AG09319 (cell line): ENCODE data around the gene MMP21.

Source experiments
- DNase-seq: peaks from one replicate; pipeline ENCODE4 v3.0.0-alpha.2; 2010; ENCODE audit warnings: low read depth; ENCODE audit errors: extremely low read depth
- TF ChIP-seq, protein P1 (sequence below): IDR thresholded peaks from 2 replicates; pipeline ENCODE4 v1.5.1; 2011; ENCODE audit warnings: low read depth, mild to moderate bottlenecking, inconsistent platforms, low read length, moderate library complexity

MMP21 gene

GRCh38 chr10:125816548-125816947 lies 40.9 kb upstream of the MMP21 start:
- no peak for DNase-seq
- TF ChIP-seq, protein P1, sequence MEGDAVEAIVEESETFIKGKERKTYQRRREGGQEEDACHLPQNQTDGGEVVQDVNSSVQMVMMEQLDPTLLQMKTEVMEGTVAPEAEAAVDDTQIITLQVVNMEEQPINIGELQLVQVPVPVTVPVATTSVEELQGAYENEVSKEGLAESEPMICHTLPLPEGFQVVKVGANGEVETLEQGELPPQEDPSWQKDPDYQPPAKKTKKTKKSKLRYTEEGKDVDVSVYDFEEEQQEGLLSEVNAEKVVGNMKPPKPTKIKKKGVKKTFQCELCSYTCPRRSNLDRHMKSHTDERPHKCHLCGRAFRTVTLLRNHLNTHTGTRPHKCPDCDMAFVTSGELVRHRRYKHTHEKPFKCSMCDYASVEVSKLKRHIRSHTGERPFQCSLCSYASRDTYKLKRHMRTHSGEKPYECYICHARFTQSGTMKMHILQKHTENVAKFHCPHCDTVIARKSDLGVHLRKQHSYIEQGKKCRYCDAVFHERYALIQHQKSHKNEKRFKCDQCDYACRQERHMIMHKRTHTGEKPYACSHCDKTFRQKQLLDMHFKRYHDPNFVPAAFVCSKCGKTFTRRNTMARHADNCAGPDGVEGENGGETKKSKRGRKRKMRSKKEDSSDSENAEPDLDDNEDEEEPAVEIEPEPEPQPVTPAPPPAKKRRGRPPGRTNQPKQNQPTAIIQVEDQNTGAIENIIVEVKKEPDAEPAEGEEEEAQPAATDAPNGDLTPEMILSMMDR: no peak

DNA sequence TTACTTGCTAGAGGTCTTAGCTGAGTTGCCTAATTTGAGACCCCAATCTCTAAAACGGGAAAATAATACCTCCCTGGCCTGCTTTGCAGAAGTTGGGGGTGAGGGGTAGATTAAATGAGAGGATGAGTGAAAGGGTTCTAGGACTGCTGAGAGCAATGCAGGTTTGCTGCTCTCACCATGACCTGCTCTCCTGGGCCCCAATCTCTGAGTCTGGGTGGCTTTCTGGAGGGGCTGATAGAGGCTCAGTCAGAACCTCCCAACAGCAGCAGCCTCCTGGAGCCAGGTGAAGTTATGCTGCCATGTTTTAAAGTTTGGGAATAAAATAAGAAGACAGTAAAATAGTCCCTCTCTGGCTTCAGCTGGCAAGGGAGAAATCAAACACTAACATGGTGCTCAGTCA lies 40.1 kb upstream of the MMP21 start:
- no peak for DNase-seq
- TF ChIP-seq, protein P1: no peak

GRCh38 chr10:125812128-125812750 lies 36.6 kb upstream of the MMP21 start:
- TF ChIP-seq, protein P1: no peak
- peak; percentile 29 for DNase-seq

DNA sequence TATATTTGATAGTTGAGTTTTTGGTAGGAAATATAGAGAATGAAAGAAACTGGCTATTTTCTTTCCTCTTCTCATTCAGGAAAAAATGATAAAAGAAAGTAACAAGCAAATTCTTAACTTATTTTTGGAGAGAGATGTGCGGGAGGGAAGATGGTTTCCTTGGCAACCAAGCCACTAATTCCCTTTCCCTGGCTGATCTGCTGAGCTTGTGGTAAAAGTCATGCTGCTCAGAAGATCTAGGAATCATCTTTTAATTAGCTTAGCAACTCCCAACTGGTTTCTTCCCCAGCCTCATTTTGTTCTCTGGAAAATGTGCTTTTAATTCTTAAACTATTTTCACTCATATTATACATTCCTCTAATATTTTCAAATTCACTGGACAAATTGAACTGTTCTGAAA lies 35.6 kb upstream of the MMP21 start:
- DNase-seq: no peak
- TF ChIP-seq, protein P1: no peak

DNA sequence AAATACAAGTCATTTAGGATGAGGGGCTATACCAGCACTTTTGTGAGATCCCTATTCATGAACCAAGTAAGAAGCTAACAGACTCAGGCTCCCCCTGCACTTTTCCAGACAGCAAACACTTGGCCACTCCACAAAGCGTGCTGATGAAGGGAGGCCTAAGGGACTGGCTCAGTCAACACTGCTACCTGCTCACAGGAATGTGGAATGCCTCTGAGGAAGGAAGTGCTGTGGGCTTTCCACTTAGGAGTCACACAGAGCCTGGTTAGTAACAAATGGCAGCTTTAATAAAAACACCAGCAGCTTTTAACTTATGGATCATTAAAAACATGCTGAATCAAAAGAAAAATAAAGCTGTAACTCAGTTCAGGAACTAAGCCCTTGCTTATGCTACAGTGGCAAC lies 32.4 kb upstream of the MMP21 start:
- TF ChIP-seq, protein P1: no peak
- DNase-seq: no peak

DNA sequence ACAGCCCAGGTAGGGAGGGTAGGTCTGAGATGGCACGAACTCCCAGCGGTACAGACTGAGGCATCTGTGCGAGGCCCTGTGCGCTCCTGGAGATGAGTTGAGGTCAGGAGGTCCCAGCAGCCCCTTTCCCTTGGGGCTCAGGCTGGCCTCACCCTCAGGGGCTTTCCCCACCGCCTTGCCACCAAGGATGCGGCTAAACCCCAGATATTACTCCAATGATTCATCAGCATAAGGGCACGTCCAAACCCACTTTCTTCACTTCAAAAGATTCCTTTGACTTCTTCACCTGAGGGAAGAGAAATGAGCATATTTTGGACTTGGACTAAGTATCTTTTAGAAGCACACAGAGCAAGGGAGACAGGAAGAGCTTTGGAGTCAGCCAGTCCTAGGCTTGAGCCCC lies 27.1 kb upstream of the MMP21 start:
- no peak for DNase-seq
- TF ChIP-seq, protein P1: no peak

DNA sequence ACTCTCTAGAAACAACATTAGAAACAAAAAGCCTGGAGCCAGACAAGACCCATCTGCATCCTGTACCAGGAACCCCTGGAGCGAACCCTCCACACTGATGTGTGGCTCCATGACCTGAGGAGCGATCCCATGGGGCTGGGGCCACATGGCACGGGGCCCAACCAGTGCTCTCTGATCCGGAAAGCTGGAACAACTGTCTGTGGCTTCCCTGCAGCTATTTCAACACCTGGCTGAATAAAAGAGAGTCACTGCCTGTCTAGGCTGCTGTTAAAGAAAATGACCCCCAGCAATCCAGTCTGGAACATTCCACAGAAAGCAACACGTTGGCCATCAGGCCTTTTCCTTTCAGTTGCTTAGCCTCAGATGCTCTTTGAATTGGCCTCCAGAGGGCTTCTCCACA lies 26.5 kb upstream of the MMP21 start:
- TF ChIP-seq, protein P1: no peak

More for the DNA sequence above, 26.5 kb upstream of the MMP21 start:
- DNase-seq: no peak
